WTC11 (cell line): ENCODE results near the gene NHSL1.

Experiments used
- ESRRA ChIP-seq: sonication (generic); formaldehyde crosslinking; IDR thresholded peaks from 2 replicates; pipeline ENCODE4 v1.8.1; 2022; ENCODE audit warnings: mild to moderate bottlenecking, missing genetic modification reagents, borderline replicate concordance
- IRF2 ChIP-seq: sonication (generic); formaldehyde crosslinking; IDR thresholded peaks from 2 replicates; pipeline ENCODE4 v1.8.0; 2022; ENCODE audit warnings: low read depth, missing genetic modification reagents, borderline replicate concordance

GRCh38 chr6:138492871-138493270, 6.4 kb downstream of the NHSL1 start:
- no peak for TF ChIP-seq IRF2 (CRISPR knock-in tag)
- no peak for TF ChIP-seq ESRRA (CRISPR knock-in tag)
